ENCODE measurements around the gene ARVCF.

ARVCF gene

DNA sequence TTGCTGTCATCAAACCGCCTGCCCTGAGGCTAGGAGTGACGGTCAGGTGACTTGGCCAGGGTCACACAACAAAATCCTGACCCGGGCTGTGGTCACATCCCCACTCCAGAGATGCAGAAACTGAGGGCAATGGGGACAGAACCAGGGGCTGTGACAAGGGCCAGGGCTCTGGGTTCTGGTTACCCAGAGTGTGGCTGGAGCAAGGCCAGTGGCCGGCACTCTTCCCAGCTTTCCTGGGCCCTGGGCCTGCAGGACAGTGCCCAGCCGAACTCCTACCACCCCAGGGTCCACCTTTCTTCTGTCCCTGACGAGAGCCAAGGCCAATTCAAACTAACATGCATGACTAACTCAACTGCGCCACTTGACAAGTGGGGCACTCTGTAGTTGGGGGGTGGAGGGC, 35.9 kb downstream of the ARVCF start:
- Histone ChIP-seq H3K36me3 (ENCODE audit: insufficient read depth, low read length) (no peaks in the 10 kb centered on the region), H3K9ac (ENCODE audit: low read length) (no peak overlapping the region), H4K20me1 (ENCODE audit: insufficient read depth, low read length) (no peaks in the 10 kb centered on the region)

GRCh38 chr22:19979712-19980493, 36.7 kb downstream of the ARVCF start:
- peaks cover 3% of the 10 kb centered on the region; the same call in 1 of the 2 replicates for H3K27me3 ChIP-seq (ENCODE audit: insufficient read depth, low read length)
- no peak overlapping the region for H2AFZ ChIP-seq (ENCODE audit: low read length)
- no peaks in the 10 kb centered on the region for H3K79me2 ChIP-seq (ENCODE audit: insufficient read depth, low read length)
- no peaks in the 10 kb centered on the region for H3K9me3 ChIP-seq (ENCODE audit: low read length)
- H4K20me1 ChIP-seq (ENCODE audit: insufficient read depth, low read length): no peaks in the 10 kb centered on the region
- H3K4me1 ChIP-seq (ENCODE audit: insufficient read depth, low read length, severe bottlenecking): peaks cover 3% of the 10 kb centered on the region
- no peak overlapping the region for H3K9ac ChIP-seq (ENCODE audit: low read length)
- H3K4me3 ChIP-seq (ENCODE audit: low read depth, low read length, poor library complexity, severe bottlenecking): no peak overlapping the region
- no peaks in the 10 kb centered on the region for H3K9me2 ChIP-seq (ENCODE audit: low read depth, low read length)
- TF ChIP-seq, protein P1, sequence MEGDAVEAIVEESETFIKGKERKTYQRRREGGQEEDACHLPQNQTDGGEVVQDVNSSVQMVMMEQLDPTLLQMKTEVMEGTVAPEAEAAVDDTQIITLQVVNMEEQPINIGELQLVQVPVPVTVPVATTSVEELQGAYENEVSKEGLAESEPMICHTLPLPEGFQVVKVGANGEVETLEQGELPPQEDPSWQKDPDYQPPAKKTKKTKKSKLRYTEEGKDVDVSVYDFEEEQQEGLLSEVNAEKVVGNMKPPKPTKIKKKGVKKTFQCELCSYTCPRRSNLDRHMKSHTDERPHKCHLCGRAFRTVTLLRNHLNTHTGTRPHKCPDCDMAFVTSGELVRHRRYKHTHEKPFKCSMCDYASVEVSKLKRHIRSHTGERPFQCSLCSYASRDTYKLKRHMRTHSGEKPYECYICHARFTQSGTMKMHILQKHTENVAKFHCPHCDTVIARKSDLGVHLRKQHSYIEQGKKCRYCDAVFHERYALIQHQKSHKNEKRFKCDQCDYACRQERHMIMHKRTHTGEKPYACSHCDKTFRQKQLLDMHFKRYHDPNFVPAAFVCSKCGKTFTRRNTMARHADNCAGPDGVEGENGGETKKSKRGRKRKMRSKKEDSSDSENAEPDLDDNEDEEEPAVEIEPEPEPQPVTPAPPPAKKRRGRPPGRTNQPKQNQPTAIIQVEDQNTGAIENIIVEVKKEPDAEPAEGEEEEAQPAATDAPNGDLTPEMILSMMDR (IDR thresholded peaks at IDR 0.05; ENCODE audit: low read length): no peak
- no peak for TF ChIP-seq EZH2 (IDR thresholded peaks at IDR 0.05; ENCODE audit: borderline replicate concordance, low read length)
- no peaks in the 10 kb centered on the region for H3K36me3 ChIP-seq (ENCODE audit: insufficient read depth, low read length)
- H3K27ac ChIP-seq (ENCODE audit: low read depth, low read length, poor library complexity, severe bottlenecking): no peak overlapping the region
- H3F3A ChIP-seq (ENCODE audit: insufficient read depth, low read length): no peaks in the 10 kb centered on the region
- H3K4me2 ChIP-seq (ENCODE audit: low read length): no peak overlapping the region

More for the DNA sequence above, 35.9 kb downstream of the ARVCF start:
- no peak for TF ChIP-seq EZH2 (IDR thresholded peaks at IDR 0.05; ENCODE audit: borderline replicate concordance, low read length)
- TF ChIP-seq, protein P1 (IDR thresholded peaks at IDR 0.05; ENCODE audit: low read length): no peak
- H3K4me3 ChIP-seq (ENCODE audit: low read depth, low read length, poor library complexity, severe bottlenecking): no peak overlapping the region
- H2AFZ ChIP-seq (ENCODE audit: low read length): no peak overlapping the region
- no peaks in the 10 kb centered on the region for H3K79me2 ChIP-seq (ENCODE audit: insufficient read depth, low read length)
- no peaks in the 10 kb centered on the region for H3K9me2 ChIP-seq (ENCODE audit: low read depth, low read length)
- peaks cover 3% of the 10 kb centered on the region; the same call in 1 of the 2 replicates for H3K27me3 ChIP-seq (ENCODE audit: insufficient read depth, low read length)
- no peak overlapping the region for H3K4me2 ChIP-seq (ENCODE audit: low read length)
- H3K4me1 ChIP-seq (ENCODE audit: insufficient read depth, low read length, severe bottlenecking): no peaks in the 10 kb centered on the region
- H3K9me3 ChIP-seq (ENCODE audit: low read length): no peaks in the 10 kb centered on the region
- H3K27ac ChIP-seq (ENCODE audit: low read depth, low read length, poor library complexity, severe bottlenecking): no peak overlapping the region
- H3F3A ChIP-seq (ENCODE audit: insufficient read depth, low read length): no peaks in the 10 kb centered on the region

- Histone ChIP-seq H4K20me1 (ENCODE audit: insufficient read depth, low read length) (no peaks in the 10 kb centered on the region), H3K27ac (ENCODE audit: low read depth, low read length, poor library complexity, severe bottlenecking) (no peak overlapping the region)
These were observed 37.9 kb downstream of the ARVCF start for GRCh38 chr22:19978748-19979147.

More at GRCh38 chr22:19978748-19979147, 37.9 kb downstream of the ARVCF start:
- no peaks in the 10 kb centered on the region for H3K9me2 ChIP-seq (ENCODE audit: low read depth, low read length)
- no peak overlapping the region for H3K4me2 ChIP-seq (ENCODE audit: low read length)
- peaks cover 3% of the 10 kb centered on the region; the same call in 1 of the 2 replicates for H3K27me3 ChIP-seq (ENCODE audit: insufficient read depth, low read length)
- no peak overlapping the region for H3K4me3 ChIP-seq (ENCODE audit: low read depth, low read length, poor library complexity, severe bottlenecking)
- no peak overlapping the region for H2AFZ ChIP-seq (ENCODE audit: low read length)
- no peaks in the 10 kb centered on the region for H3K79me2 ChIP-seq (ENCODE audit: insufficient read depth, low read length)
- TF ChIP-seq, protein P1 (IDR thresholded peaks at IDR 0.05; ENCODE audit: low read length): no peak
- TF ChIP-seq EZH2 (IDR thresholded peaks at IDR 0.05; ENCODE audit: borderline replicate concordance, low read length): no peak
- peaks cover 13% of the 10 kb centered on the region for H3K4me1 ChIP-seq (ENCODE audit: insufficient read depth, low read length, severe bottlenecking)
- H3F3A ChIP-seq (ENCODE audit: insufficient read depth, low read length): no peaks in the 10 kb centered on the region
- no peak overlapping the region for H3K9ac ChIP-seq (ENCODE audit: low read length)
- H3K9me3 ChIP-seq (ENCODE audit: low read length): no peaks in the 10 kb centered on the region
- H3K36me3 ChIP-seq (ENCODE audit: insufficient read depth, low read length): no peaks in the 10 kb centered on the region

Measured in OCI-LY1 (cell line).